Pancreas (tissue), 10 donors: Measurements from ENCODE around the gene DPP4. TPM values are rescaled to one million over a fixed set of nuclear protein-coding genes. Genes with fewer than 3 reads are reported as not detected.
A peak's percentile ranks its signal among the peaks of the same experiment; 100 is the strongest.

Experiments
- ATAC-seq, 4 donors: fragments of 200-7000 bp; cut with Tn5 transposase; one replicate each; pipeline versions ENCODE4 v1.8.0 to v1.9.1; 2020; ENCODE audit warnings: mild to moderate bottlenecking in 4 of 4, moderate library complexity in 4 of 4
- DNase-seq, 6 donors: peaks; one replicate each; pipeline ENCODE4 v3.0.0-alpha.2; 2020
- FAIRE-seq: peaks from 2 replicates; lab custom pipeline; 2012; peaks lifted over from hg19 to GRCh38; lab: Jason Lieb, UNC
- H3K27ac ChIP-seq, 4 donors: fragments of 200-600 bp; sonication (generic); 1 replicate in 3 of 4; 2 replicates in 1 of 4; pipeline versions ENCODE4 v1.5.0 to v1.8.0; 2020
- H3K27me3 ChIP-seq, 4 donors: fragments of 200-600 bp; one replicate each; pipeline ENCODE4 v1.8.0; 2021
- H3K36me3 ChIP-seq, 3 donors: fragments of 200-600 bp; sonication (generic) in 1 of 3; one replicate each; pipeline versions ENCODE4 v1.5.0 to v1.8.0; 2020 to 2021
- H3K4me1 ChIP-seq, 3 donors: fragments of 200-600 bp; one replicate each; pipeline ENCODE4 v1.8.0; 2021
- H3K4me3 ChIP-seq, 4 donors: fragments of 200-600 bp; sonication (generic) in 2 of 4; one replicate each; pipeline versions ENCODE4 v1.5.0 to v1.8.0; 2020 to 2021
- H3K9me3 ChIP-seq, 4 donors: fragments of 200-600 bp; one replicate each; pipeline ENCODE4 v1.8.0; 2021
- CTCF ChIP-seq, 4 donors: fragments of 200-600 bp; sonication (generic) in 3 of 4; IDR thresholded peaks; one replicate each; pipeline versions ENCODE4 v1.5.0 to v1.8.0; 2021; ENCODE audit warnings: antibody characterized with exemption in 4 of 4
- WGBS, 2 donors: extraction: QIAGEN DNeasy Blood & Tissue Kit; methylation state at CpG; one replicate each; pipeline ENCODE4 v1.1.7; 2013; 5-methylcytosine and 5-hydroxymethylcytosine counted together
- intact Hi-C, 3 donors: fragments of 100-400 bp; cut with DNase I; formaldehyde crosslinking; loops; one replicate each; pipeline versions ENCODE4 v1.11.1 to v1.14.2; 2022
- polyA plus RNA-seq, 2 donors: library from polyadenylated mRNA; stranded (reverse); fragments of 200-250 nt; gene quantifications; one replicate each; pipeline ENCODE4 v1.2.3, GENCODE V29; 2013
- total RNA-seq, 6 donors: library from RNA; stranded (reverse); fragmentation: NEBNext Ultra II Directional in 4 of 6; extraction: Animal tissue kit (Norgen Biotek cat#: 25700) in 4 of 6; gene quantifications; one replicate each; pipeline versions ENCODE4 v1.2.1 to v1.2.4, GENCODE V29; 2021 to 2023
- donor health status: healthy with polysubstance abuse.
- donor health status: DM: no; HTN: no; CAD: no; lungs with moderate emphysema.
- donor health status: DM: no; HTN: no; CAD: no.
- donor health status: control.
- donor health status: control.
- donor health status: Bipolar disorder and iron deficiency.
- donor health status: DM: yes; HTN: yes; CAD: no.
- donor health status: DM: no; HTN: no; CAD: no.
- donor health status: DM: no; HTN: no; CAD: no.
- donor health status: DM: yes; HTN: yes; CAD: no.

The DPP4 gene
- total and polyA plus RNA-seq, 8 donors: 0.98 to 6.4 (median 2.4) TPM

DNA sequence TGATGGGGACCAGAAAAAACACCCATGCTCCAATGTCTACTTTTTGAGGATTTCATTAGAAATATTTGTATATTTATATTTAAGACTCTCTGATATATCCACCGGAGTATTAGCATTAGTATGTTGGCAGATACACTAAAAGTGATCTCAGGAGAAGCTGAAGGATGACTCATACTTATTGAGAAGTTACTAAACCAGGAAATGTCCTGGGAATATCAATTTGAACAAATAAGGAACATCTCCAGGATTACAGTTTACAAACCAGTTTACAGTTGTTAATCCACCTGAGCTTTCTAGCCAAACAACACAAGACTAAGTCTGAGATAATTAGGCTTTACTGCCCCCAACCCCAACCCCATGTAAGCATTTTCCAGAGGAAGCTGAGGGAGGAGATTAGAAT lies 16.1 kb upstream of the DPP4 start:
- FAIRE-seq (no peak), ATAC-seq (peak in 1 of 4 donors; percentile 31), DNase-seq (no peak)
- Histone ChIP-seq H3K27me3 (no peaks in the 10 kb centered on the region), H3K4me1 (no peaks in the 10 kb centered on the region), H3K27ac (no peak overlapping the region), H3K9me3 (no peaks in the 10 kb centered on the region), H3K36me3 (no peaks in the 10 kb centered on the region), H3K4me3 (no peak overlapping the region)
- intact Hi-C loops: no loop called here
- TF ChIP-seq CTCF (IDR thresholded peaks at IDR 0.05): no peak
- WGBS, 2 donors: 62 to 76% methylated on average over 1 of the region's 1 CpG

- Histone ChIP-seq H3K36me3 (no peaks in the 10 kb centered on the region), H3K4me1 (no peaks in the 10 kb centered on the region), H3K9me3 (no peaks in the 10 kb centered on the region), H3K4me3 (no peak overlapping the region), H3K27ac (no peak overlapping the region), H3K27me3 (no peaks in the 10 kb centered on the region)
- TF ChIP-seq CTCF (IDR thresholded peaks at IDR 0.05): no peak
- WGBS, 2 donors: 75 to 93% methylated on average over 2 of the region's 2 CpGs
- DNase-seq: no peak
- intact Hi-C loops: no loop called here
- FAIRE-seq: no peak
- ATAC-seq: no peak
Observed at GRCh38 chr2:162086904-162087303, 12.9 kb upstream of the DPP4 start.

DNA sequence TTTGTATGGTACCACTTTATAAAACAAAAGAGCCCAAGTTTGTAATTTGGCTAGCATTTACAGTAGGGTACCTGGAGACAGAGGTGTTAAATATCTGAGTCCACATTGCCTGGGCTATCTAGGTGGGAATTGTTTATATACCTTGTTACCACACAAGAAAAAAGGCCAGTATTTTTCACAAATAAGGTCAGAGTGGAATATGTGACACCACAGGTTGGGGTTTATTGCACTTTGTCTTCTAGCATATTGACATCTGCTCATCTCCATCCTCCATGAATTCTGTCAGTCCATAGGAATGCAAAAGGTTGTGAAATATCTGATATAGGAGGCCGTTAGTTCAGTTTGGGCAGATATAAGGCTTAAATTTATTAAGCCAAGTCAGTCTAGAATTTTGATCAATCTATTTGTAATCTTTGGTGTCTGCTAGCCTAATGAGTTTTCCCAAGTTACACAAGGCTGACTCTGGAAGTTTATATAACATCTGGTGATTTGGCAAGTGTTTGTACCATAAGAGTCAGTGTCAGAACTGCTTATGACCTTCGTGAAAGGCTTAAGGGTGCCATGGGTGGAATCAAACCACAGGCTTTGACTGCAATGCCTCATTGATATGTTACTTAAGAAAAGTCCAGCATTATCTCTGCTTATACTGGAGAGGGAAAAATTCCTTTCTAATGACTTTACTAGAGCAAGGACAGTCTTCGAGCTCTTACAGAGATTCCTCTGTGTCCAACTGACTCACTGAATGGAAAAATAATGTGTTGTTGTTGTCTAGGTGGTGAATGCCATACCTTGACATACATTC lies 11.3 kb upstream of the DPP4 start:
- DNase-seq (no peak), FAIRE-seq (no peak), ATAC-seq (peak in 2 of 4 donors; percentile 24 to 46)
- no peak overlapping the region for H3K4me3 ChIP-seq
- no peaks in the 10 kb centered on the region for H3K27me3 ChIP-seq
- no peak for TF ChIP-seq CTCF (IDR thresholded peaks at IDR 0.05)
- 51 to 55% methylated on average over 3 of the region's 3 CpGs for WGBS, 2 donors
- H3K9me3 ChIP-seq: no peaks in the 10 kb centered on the region
- no peaks in the 10 kb centered on the region for H3K4me1 ChIP-seq
- intact Hi-C loops: no loop called here
- H3K36me3 ChIP-seq: no peaks in the 10 kb centered on the region
- no peak overlapping the region for H3K27ac ChIP-seq

GRCh38 chr2:162084536-162084935 lies 10.5 kb upstream of the DPP4 start:
- WGBS, 2 donors: 49 to 57% methylated on average over 2 of the region's 2 CpGs
- H3K9me3 ChIP-seq: no peaks in the 10 kb centered on the region
- no peaks in the 10 kb centered on the region for H3K36me3 ChIP-seq
- no peaks in the 10 kb centered on the region for H3K27me3 ChIP-seq
- FAIRE-seq (no peak), DNase-seq (no peak), ATAC-seq (no peak)
- no peak for TF ChIP-seq CTCF (IDR thresholded peaks at IDR 0.05)
- H3K4me3 ChIP-seq: no peak overlapping the region
- no peaks in the 10 kb centered on the region for H3K4me1 ChIP-seq
- no peak overlapping the region for H3K27ac ChIP-seq
- intact Hi-C loops: no loop called here

DNA sequence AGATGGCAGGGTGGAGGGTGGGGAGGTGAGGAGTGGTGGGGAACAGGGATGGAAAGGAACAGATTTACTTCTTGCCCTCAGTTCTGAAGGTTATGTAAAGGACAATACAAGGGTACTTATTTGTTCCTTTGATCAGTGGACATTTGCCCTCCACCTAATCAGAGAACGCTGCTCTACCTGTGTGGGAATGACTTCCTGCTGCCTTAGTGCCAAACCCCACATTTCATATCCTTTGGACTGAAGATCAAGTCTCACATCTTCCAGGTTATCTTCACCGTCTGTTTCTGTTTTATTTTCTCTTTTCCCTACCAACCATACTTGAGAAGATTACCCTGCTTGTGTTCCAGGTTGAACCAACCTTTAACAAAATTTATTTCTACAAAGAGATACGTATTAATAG lies 8.7 kb upstream of the DPP4 start:
- Histone ChIP-seq H3K4me1 (no peaks in the 10 kb centered on the region), H3K27ac (no peak overlapping the region), H3K4me3 (no peak overlapping the region), H3K36me3 (no peaks in the 10 kb centered on the region), H3K27me3 (no peaks in the 10 kb centered on the region), H3K9me3 (no peaks in the 10 kb centered on the region)
- TF ChIP-seq CTCF (IDR thresholded peaks at IDR 0.05): no peak
- ATAC-seq (no peak), DNase-seq (no peak), FAIRE-seq (no peak)
- 71 to 90% methylated on average over 3 of the region's 3 CpGs for WGBS, 2 donors
- intact Hi-C loops: no loop called here
